ENCODE results near the gene PPP1R1B. TPM values are rescaled to one million over a fixed set of nuclear protein-coding genes. Genes with fewer than 3 reads are reported as not detected.
A peak's percentile ranks its signal among the peaks of the same experiment; 100 is the strongest.

The PPP1R1B gene
- total and polyA plus RNA-seq, 9 of the 15 experiments (the other 6 are each of a cell fraction or from before 2014, with no cell fraction given) = 0.07 to 0.18 (median 0.10) TPM; not detected in 4

- FAIRE-seq (peak; percentile 15), DNase-seq (ENCODE audit: extremely low read depth in 1 of 4, low spot score in 3 of 4) (no peak), ATAC-seq (peak; percentile 27)
These were observed 4.3 kb upstream of the PPP1R1B start for GRCh38 chr17:39622380-39623006.

More at GRCh38 chr17:39622380-39623006, 4.3 kb upstream of the PPP1R1B start:
- H3K4me3 ChIP-seq = no peak overlapping the region
- H3K4me2 ChIP-seq (ENCODE audit: insufficient read depth, low read length) = peak overlapping the region; percentile 70
- peaks cover 3 to 43% of the 10 kb centered on the region in 2 experiments; a peak in 3 of 5 replicates for H3K4me1 ChIP-seq (replicated peaks in 1 of 2; ENCODE audit: control insufficient read depth in 2 of 2, insufficient read depth in 2 of 2, low read length in 2 of 2)
- CTCF ChIA-PET (ENCODE audit: low intra/inter-chr PET ratio) = interaction anchor here (0.7 to 5.2 kb wide), 14 partner anchors 8 to 579 kb away, joined by 3 to 131 read pairs (median 6); partner anchors contain the start of genes MIEN1, PGAP3, PNMT and PSMD3
- WGBS (ENCODE audit: insufficient coverage, low coverage, missing lambda C conversion rate) = 33% methylated on average over 15 of the region's 16 CpGs
- no peaks in the 10 kb centered on the region for H4K20me1 ChIP-seq (replicated peaks; ENCODE audit: control insufficient read depth, insufficient read depth, low read length)
- POLR2A ChIA-PET = interaction anchor here (0.9 kb wide), 1 partner anchor 21 kb away, joined by 3 read pairs; no protein-coding TSS in a partner anchor
- H3K9me3 ChIP-seq (replicated peaks; ENCODE audit: control insufficient read depth, insufficient read depth, low read depth, low read length) = no peaks in the 10 kb centered on the region
- no peaks in the 10 kb centered on the region for H3K36me3 ChIP-seq (ENCODE audit: control insufficient read depth, insufficient read depth, low read length)
- in situ Hi-C loops (cut with MboI) = loop anchor here (5.0 kb wide), 2 partner anchors 50 to 135 kb away; no protein-coding TSS in a partner anchor
- TF ChIP-seq ZNF766 (CRISPR knock-in tag; conservative IDR thresholded peaks at IDR 0.05) (no peak), YY1 (IDR thresholded peaks at IDR 0.05; ENCODE audit: borderline replicate concordance in 1 of 3, control insufficient read depth in 1 of 3, extremely low read depth in 1 of 3, insufficient read depth in 3 of 3, insufficient read length in 1 of 3, insufficient replicate concordance in 2 of 3, low read depth in 1 of 3, low read length in 2 of 3) (peak in 1 of 3 experiments; percentile 37), MIER1 (IDR thresholded peaks at IDR 0.05; ENCODE audit: low read depth) (0 out of 2 replicates have a peak, but pooled peaks have one; percentile 3), ZNF57 (CRISPR knock-in tag; IDR thresholded peaks at IDR 0.05) (no peak), CTBP1 (IDR thresholded peaks at IDR 0.05; ENCODE audit: borderline replicate concordance) (0 out of 2 replicates have a peak, but pooled peaks have one; percentile 5), ZNF121 (CRISPR knock-in tag; conservative IDR thresholded peaks at IDR 0.05) (peak; percentile 90), SMARCA5 (IDR thresholded peaks at IDR 0.05) (no peak), MTA3 (IDR thresholded peaks at IDR 0.05; ENCODE audit: borderline replicate concordance) (0 out of 2 replicates have a peak, but pooled peaks have one; percentile 12)
- H3K27ac ChIP-seq (ENCODE audit: extremely low read depth, low read depth, low read length) = no peak overlapping the region
- intact Hi-C loops (cut with micrococcal nuclease) = loop anchor here (1.0 to 2.0 kb wide), 6 partner anchors 46 to 358 kb away; partner anchors contain the start of genes PNMT and PSMD3
- no TSS peak for BruUV-seq (replicated peaks)
- H3K27me3 ChIP-seq (ENCODE audit: control insufficient read depth in 2 of 2, insufficient read depth in 2 of 2, low read length in 2 of 2) = peaks cover 0 to 25% of the 10 kb centered on the region in 2 experiments; a peak in 2 of 5 replicates
- H3K9me1 ChIP-seq (ENCODE audit: control insufficient read depth, insufficient read depth, low read length) = no peaks in the 10 kb centered on the region
- peak overlapping the region; percentile 76 for H2AFZ ChIP-seq (ENCODE audit: low read depth, low read length)
- H3K79me2 ChIP-seq (ENCODE audit: control insufficient read depth, insufficient read depth, low read length) = no peaks in the 10 kb centered on the region
- H3K9ac ChIP-seq (ENCODE audit: insufficient read depth in 1 of 2, low read depth in 2 of 2, low read length in 2 of 2) = peak overlapping the region in 1 of 2 experiments; percentile 79; a peak in 1 of 4 replicates
